Stimulated activated CD4-positive, alpha-beta T cell treated with anti-CD3 and anti-CD28 coated beads, Interleukin-15, amount 100 ng/mL, for 1 hour (primary cell): ENCODE results near the gene CEP104.
"Not testable (repeated sequence)": the region's sequence is repeated elsewhere in the genome, so short reads cannot be mapped to it uniquely, and the experiment has no call there.

Source experiments
- DNase-seq, 2 donors: peaks; one replicate each; pipeline ENCODE4 v3.0.0-alpha.2; 2020; ENCODE audit warnings: low read depth in 1 of 2, low spot score in 1 of 2

Gene CEP104

DNA sequence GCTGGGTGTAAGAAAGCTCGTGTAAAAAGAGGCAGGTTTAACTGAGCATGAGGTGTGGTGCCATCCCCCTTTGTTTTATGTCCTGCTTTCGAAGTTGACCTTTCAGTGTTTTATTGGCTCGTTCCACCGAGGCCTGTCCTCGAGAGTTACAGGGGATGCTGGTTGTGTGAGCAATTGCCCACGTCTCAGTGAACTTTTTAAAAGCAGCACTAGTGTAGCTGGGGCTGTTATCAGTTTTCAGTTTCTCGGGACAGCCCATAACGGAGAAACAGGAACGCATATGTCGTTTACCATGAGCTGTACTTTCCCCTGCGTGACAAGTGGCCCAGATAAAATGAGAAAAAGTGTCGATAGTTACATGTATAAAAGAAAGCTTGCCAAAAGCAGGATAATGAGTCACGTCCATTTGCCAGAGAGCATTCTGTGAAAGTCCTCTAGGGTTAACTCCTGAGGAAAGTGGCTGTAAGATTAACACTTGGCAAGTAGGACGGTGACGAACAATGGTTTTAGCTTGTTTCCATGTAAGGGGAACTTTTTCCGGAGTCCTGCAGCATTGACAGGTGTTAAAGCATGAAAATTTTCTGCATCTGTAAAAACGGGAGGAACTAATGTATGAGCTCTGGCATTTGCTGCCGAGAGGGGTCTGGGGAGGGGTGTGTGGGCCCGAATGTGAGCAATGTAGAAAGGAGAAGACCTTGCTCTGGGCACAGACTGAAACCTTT, 52.9 kb downstream of the CEP104 start:
- no peak for DNase-seq

DNA sequence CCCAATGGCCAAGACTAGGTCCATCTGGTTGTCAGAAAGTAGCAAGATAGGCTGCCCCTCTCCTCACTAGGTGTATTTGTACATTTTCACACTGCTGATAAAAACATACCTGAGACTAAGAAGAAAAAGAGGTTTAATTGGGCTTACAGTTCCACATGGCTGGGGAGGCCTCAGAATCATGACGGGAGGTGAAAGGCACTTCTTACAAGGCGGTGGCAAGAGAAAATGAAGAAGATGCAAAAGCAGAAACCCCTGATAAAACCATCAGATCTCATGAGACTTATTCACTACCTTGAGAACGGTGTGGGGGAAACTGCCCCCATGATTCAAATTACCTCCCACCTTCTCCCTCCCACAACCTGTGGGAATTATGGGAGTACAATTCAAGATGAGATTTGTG, 56.2 kb downstream of the CEP104 start:
- DNase-seq = not testable (repeated sequence)

- no peak for DNase-seq
Observed at GRCh38 chr1:3799976-3800685, 56.9 kb downstream of the CEP104 start.

- peak; percentile 85 to 93 for DNase-seq
Observed at GRCh38 chr1:3796215-3797061, 60.6 kb downstream of the CEP104 start, which contains the start of gene LRRC47. TSS of gene LRRC47 (minus strand) at chr1:3796498. CDS start at chr1:3796476, 22 bp downstream.

DNA sequence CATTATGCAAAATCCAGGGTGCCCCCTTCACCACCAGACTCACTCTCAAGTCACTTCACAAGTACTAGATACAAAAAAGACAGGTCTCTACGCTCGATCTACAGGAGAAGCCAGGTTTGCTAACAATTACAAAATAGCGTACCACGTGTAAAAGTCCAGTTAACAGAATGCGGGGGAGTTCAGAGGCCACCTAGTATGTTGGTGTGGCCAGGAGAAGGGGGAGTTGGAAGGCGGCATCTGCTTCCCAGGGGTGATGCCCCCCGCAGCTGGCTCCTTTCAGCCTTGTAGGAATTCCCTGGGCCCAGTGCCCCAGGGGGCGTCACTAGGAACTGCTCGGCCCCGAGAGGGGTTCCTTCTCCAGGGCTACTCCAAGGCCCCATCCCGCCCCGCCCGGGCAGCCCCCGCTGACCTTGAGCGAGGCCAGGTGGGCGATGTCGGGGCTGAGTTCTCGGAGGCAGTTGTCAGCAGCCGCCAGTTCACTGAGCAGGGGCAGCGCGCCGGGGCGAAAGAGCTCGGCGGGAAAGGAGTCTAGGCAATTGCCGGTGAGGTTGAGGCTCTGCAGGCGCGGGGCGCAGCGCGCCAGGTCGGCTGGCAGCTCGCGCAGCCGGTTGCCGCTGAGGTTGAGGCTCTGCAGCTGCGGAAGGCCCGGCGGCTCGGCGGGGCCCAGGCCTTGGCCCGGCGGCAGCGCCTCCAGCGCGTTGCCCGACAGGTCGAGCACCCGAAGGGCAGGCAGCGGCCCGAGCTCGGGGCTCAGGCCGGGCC, 61.4 kb downstream of the CEP104 start:
- DNase-seq = no peak

DNA sequence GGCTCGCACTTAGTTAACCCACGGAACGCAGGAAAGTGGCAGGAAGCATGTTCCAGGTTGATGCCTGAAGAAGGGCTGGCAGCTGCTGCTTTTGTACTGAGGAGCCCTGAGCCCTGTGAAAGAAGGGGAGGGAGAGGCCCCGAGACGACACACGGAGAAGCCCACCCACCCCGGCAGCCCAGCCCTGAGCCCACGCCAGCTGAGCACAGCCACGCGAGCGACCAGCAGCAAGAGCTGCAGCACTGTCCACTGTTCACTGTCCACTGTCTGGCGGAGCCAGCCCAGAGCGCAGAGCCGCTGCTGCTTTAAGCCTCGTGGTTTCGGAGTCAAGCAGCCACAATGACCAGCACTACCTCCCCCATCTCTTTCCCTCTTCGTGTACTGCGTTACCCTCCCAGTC, 66.1 kb downstream of the CEP104 start:
- no peak for DNase-seq

DNA sequence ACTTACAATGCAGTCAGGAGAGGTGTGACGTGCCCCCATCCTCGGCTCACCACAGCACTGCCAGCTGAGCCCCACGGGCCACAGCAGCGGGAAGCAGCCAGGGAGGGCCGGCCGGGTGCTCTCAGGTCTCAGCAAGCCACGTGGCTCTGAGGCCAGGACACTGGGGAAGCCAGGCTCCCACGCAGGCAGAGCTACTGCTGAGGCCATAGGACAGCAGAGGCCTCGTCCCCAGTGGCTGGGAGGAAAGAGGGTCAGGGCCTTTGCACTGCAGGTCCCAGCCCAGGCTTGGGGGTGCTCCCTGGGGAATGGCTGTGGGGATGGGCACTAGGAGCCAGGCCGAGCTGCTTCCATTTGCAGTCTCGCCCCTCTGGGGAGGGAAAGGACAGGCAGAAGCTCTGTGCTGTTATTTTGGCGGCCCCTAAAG, 66.5 kb downstream of the CEP104 start:
- no peak for DNase-seq

DNA sequence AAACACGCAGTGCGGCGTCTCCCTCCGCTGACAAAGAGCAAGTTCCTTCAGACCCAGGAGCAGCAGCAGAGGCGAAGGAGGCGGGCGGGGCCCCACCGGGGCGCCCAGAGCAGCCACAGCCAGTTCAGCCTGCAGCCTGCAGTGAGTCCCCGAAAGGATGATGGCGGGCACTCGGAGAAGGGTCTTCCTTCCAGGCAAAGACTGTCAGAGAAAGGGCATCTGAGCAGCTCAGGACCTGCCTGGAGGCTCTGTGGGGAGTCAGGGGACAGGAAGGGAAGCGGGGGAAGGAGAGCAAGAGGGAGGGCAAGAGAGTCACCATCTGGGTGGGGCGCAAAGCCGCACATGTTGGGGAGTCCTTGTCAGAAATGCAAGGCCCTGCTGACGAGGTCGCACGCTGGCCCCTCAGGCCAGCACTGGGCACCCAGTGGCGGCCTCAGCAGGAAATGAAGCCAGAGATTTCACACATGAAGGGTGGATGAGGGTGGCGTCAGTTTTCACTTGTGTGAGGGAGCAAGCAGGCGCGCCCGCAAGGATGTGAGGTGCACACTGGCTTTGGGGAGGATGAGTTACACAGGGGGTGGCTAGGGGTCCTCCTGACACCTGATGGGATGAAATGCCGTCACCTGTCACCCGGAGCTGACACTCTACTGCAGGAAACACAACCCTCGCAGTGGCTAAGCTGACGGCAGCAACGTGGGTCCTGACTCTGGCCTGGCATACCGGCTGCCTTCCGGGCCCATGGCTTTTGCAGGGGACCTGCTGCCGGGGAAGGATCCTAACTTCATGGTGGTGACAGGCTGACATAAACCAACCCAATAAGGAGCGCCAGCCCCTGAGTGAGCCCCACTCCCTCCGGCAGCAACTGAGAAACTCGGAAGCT, 67.3 kb downstream of the CEP104 start:
- DNase-seq = no peak

- DNase-seq = no peak
Observed at GRCh38 chr1:3788756-3789420, 68.1 kb downstream of the CEP104 start.

DNA sequence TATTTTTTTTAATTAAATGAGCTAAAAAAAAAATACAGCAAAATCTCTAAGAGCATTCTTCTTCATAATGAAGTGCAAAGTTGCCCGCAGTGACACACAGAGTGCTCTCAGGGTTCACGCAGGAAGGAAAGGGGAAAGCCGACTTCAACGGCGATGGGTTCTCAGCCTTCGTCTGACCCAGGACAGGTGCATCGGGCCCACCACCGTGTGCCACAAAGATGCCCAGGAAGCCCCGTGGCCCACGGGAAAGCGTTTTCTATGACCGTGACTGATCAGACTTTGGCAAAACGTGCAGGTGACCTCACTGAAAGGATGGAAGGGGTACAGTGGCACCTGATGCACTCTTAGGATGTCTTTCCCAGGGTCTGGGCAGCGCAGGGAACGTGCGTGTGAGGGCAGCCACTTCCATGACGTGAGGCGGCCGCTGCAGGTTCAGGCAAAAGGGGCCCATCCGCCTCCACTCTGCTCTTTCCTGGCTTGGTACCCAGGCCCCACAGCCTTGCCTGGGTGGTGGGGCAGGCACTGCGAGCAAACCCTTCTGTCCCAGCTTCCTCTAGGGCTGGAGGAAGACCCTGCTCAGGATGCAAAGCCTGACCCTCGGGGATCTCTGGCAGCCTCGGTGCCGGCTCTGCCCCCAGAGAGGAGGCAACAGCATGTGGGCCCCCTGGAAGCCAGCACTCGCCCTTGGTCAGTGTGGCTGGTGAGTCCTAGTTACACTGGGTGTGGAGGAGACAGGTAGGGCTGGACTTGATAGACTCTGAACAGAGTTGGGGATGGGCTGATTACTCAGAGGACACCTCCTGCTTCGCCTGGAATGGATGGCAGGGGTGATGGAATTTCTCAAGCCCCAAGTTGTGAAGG, 69.0 kb downstream of the CEP104 start:
- DNase-seq = no peak

GRCh38 chr1:3787349-3787715, 69.7 kb downstream of the CEP104 start:
- no peak for DNase-seq

GRCh38 chr1:3786468-3787348, 70.3 kb downstream of the CEP104 start:
- DNase-seq = no peak

- no peak for DNase-seq
Observed at GRCh38 chr1:3785456-3786157, 71.4 kb downstream of the CEP104 start.

GRCh38 chr1:3785045-3785444, 72.0 kb downstream of the CEP104 start:
- DNase-seq = no peak

- DNase-seq = no peak
Observed at GRCh38 chr1:3783651-3784474, 73.1 kb downstream of the CEP104 start.

DNA sequence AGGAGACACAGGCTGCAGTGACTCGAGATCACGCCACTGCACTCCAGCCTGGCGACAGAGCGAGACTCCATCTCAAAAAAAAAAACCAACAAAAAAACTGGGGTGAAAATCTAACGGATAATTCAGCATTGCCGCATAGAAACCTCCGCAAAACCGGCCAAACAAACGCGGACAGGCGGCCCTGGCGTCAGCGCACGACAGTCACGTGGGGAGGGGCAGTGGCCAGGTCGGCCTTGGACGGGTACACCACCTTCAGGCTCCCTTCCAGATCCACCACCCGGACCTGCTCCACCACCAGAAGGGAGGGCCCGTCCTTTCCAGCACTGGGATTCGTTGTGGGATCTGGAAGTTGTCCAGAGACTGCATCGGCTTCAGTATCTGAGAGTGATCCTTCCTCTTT, 76.1 kb downstream of the CEP104 start:
- no peak for DNase-seq
